Mammary epithelial cell (primary cell): ENCODE measurements around the gene GOLGA2.

Experiments
- CTCF ChIP-seq, 2 donors: IDR thresholded peaks in 1 of 2; conservative IDR thresholded peaks in 1 of 2; 2 replicates each; pipeline ENCODE4 v1.5.1; 2011 to 2012; ENCODE audit warnings: inconsistent platforms in 2 of 2, low read length in 2 of 2, mild to moderate bottlenecking in 2 of 2, control low read depth in 1 of 2, low read depth in 1 of 2; ENCODE audit not compliant: insufficient read depth in 1 of 2; ENCODE audit errors: extremely low read depth in 1 of 2
- EZH2 ChIP-seq: IDR thresholded peaks from 2 replicates; pipeline ENCODE4 v1.6.1; 2012; ENCODE audit warnings: low read length, inconsistent platforms, borderline replicate concordance

GRCh38 chr9:128222026-128222425 lies 53.8 kb downstream of the GOLGA2 start:
- TF ChIP-seq CTCF (conservative IDR thresholded peaks at IDR 0.05 in 1 of 2, IDR thresholded peaks at IDR 0.05 in 1 of 2; ENCODE audit: extremely low read depth in 1 of 2, insufficient read depth in 1 of 2, low read depth in 1 of 2, low read length in 2 of 2) (no peak), EZH2 (no peak)
